Right lobe of liver (tissue), 4 donors: ENCODE results near the gene MPL.

Source experiments
- CTCF ChIP-seq, 4 donors: fragments of 200-600 bp in 3 of 4; fragments of 450-650 bp in 1 of 4; IDR thresholded peaks; one replicate each; pipeline versions ENCODE4 v1.5.1 to v1.8.0; 2016 to 2022; ENCODE audit warnings: antibody characterized with exemption in 4 of 4, mild to moderate bottlenecking in 2 of 4
- POLR2A ChIP-seq: fragments of 450-650 bp; IDR thresholded peaks from one replicate; pipeline ENCODE4 v1.6.1; 2017; ENCODE audit warnings: antibody characterized with exemption, mild to moderate bottlenecking
- donor health status: DM: no; HTN: no; CAD: no.
- donor health status: DM: no; HTN: no; CAD: no.
- donor health status: DM: no; HTN: yes; CAD: no.

- no peak for TF ChIP-seq CTCF (IDR thresholded peaks at IDR 0.05)
- TF ChIP-seq POLR2A: no peak
Observed at GRCh38 chr1:43395523-43395922, 57.9 kb downstream of the MPL start.
